Activated CD4-positive, alpha-beta T cell treated with anti-CD3 and anti-CD28 coated beads, Interleukin-2, amount 10 ng/mL, durations not matched to agents 7 days and 5 days (primary cell): ENCODE measurements around the gene STK32B. TPM values are rescaled to one million over a fixed set of nuclear protein-coding genes. Genes with fewer than 3 reads are reported as not detected.

Source experiments
- CTCF ChIA-PET: fragments of 350-600 bp; sonication (Branson Sonifier 250); formaldehyde crosslinking; loops from one replicate; lab custom pipeline; 2021; ENCODE audit warnings: antibody characterized with exemption; lab: Charles Lee
- POLR2A ChIA-PET: fragments of 350-600 bp; sonication (Branson Sonifier 250); formaldehyde crosslinking; loops from one replicate; lab custom pipeline; 2021; ENCODE audit warnings: antibody characterized with exemption; lab: Charles Lee
- DNase-seq: peaks from one replicate; pipeline ENCODE4 v3.0.0-alpha.2; 2020
- H3K27ac Mint-ChIP-seq: one replicate; pipeline ENCODE4 v1.8.0; 2021; ENCODE audit warnings: mild to moderate bottlenecking, moderate library complexity, mixed read lengths
- H3K27me3 Mint-ChIP-seq: one replicate; pipeline ENCODE4 v1.8.0; 2021; ENCODE audit warnings: mixed read lengths
- H3K36me3 Mint-ChIP-seq: one replicate; pipeline ENCODE4 v1.8.0; 2021; ENCODE audit warnings: low read depth, mixed read lengths
- H3K4me1 Mint-ChIP-seq: one replicate; pipeline ENCODE4 v1.8.0; 2021; ENCODE audit warnings: mixed read lengths
- H3K4me3 Mint-ChIP-seq: one replicate; pipeline ENCODE4 v1.8.0; 2021; ENCODE audit warnings: mild to moderate bottlenecking, moderate library complexity, mixed read lengths
- H3K9me3 Mint-ChIP-seq: one replicate; pipeline ENCODE4 v1.8.0; 2021; ENCODE audit warnings: mixed read lengths
- total RNA-seq, 2 experiments: library from RNA; stranded (reverse); gene quantifications; one replicate each; pipeline ENCODE4 v1.2.3, GENCODE V29; 2021

STK32B gene
- total RNA-seq, 2 experiments from 2014 or later = not detected

GRCh38 chr4:5473125-5473524 lies 421.8 kb downstream of the STK32B start:
- no peak overlapping the region for H3K4me3 Mint-ChIP-seq
- ChIA-PET POLR2A (no interaction called here), CTCF (no interaction called here)
- H3K27ac Mint-ChIP-seq = no peak overlapping the region
- no peak for DNase-seq
- no peaks in the 10 kb centered on the region for H3K27me3 Mint-ChIP-seq
- no peaks in the 10 kb centered on the region for H3K36me3 Mint-ChIP-seq
- H3K4me1 Mint-ChIP-seq = no peaks in the 10 kb centered on the region
- H3K9me3 Mint-ChIP-seq = no peaks in the 10 kb centered on the region

DNA sequence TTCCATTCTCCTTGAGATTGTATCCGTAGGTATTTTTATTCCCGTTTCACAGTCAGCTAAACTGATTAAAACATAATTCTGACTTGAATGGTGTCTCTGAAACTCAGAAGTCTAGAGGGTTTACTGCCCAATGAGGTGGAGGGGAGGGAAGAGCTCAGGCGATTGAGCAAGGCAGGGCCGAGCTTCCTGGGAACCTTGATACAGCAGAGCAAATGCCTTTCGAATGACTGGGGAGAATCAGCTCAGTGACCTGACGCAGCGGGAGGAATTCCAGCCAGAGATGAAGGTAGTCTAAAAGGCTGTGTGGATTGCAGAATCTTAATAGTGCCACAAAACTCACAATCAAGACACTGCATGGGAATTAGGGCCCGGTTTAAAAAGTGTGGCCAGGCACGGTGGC lies 423.5 kb downstream of the STK32B start:
- Mint-ChIP-seq H3K4me3 (no peak overlapping the region), H3K27me3 (no peaks in the 10 kb centered on the region), H3K36me3 (no peaks in the 10 kb centered on the region), H3K27ac (no peak overlapping the region), H3K4me1 (no peaks in the 10 kb centered on the region), H3K9me3 (no peaks in the 10 kb centered on the region)
- ChIA-PET CTCF (no interaction called here), POLR2A (no interaction called here)
- no peak for DNase-seq

- no peaks in the 10 kb centered on the region for H3K36me3 Mint-ChIP-seq
- H3K4me1 Mint-ChIP-seq = no peaks in the 10 kb centered on the region
- H3K27me3 Mint-ChIP-seq = no peaks in the 10 kb centered on the region
- no peak overlapping the region for H3K27ac Mint-ChIP-seq
- H3K4me3 Mint-ChIP-seq = no peak overlapping the region
- no peaks in the 10 kb centered on the region for H3K9me3 Mint-ChIP-seq
- ChIA-PET CTCF (no interaction called here), POLR2A (no interaction called here)
- DNase-seq = no peak
Measured at GRCh38 chr4:5477613-5478012, 426.3 kb downstream of the STK32B start.

DNA sequence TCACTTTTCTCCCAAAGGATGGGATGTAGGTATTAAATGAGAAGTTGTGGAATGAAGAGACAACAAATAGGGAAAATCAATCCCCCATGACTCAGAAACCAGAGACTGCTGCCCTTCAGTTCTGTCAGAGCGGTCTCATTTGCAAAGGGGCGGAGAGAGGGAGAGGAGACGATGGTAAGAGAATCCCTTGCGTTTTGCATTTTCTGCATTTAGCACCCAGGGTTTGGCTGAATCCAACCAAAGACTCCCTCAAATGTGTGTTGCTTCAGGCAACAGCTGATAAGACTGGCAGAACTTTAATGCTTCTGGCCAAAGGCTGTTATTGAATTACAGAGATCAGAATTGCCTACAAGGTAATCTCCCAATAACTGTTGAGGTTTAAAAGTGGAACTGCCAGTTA lies 426.9 kb downstream of the STK32B start:
- H3K36me3 Mint-ChIP-seq = no peaks in the 10 kb centered on the region
- no peak for DNase-seq
- no peaks in the 10 kb centered on the region for H3K9me3 Mint-ChIP-seq
- H3K27me3 Mint-ChIP-seq = no peaks in the 10 kb centered on the region
- H3K4me3 Mint-ChIP-seq = no peak overlapping the region
- ChIA-PET POLR2A (no interaction called here), CTCF (no interaction called here)
- no peaks in the 10 kb centered on the region for H3K4me1 Mint-ChIP-seq
- H3K27ac Mint-ChIP-seq = no peak overlapping the region

- POLR2A ChIA-PET = no interaction called here
Measured at GRCh38 chr4:5478697-5479096, 427.4 kb downstream of the STK32B start.

DNA sequence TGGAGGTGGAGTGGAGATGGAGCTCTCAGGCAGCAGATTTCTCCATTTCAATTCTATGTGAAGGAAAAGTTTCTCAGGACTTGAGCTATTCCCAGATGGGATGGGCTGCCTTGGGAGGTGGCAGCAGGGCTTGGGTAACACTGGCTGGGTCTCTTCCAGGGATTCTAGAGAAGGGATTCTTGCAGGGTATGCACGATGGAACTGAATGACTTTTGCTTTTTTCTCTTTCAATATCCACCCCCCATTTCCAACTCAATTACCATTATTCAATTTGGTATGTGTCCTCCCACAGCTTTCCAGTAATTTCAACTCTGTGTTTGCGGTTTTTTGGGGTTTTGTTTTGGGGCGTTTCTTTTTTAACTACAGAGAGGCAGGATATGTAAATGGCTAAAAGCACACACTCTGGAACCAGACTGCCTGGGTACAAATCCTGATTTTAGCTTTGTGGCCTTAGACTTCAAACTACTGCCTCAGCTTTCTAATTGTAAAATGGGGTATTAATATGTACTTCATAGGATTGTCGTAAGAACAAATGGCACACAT lies 428.3 kb downstream of the STK32B start:
- ChIA-PET CTCF (interaction anchor here (0.6 kb wide), 1 partner anchor 21 kb away, joined by 5 read pairs; no protein-coding TSS in a partner anchor), POLR2A (no interaction called here)
- Mint-ChIP-seq H3K4me1 (no peaks in the 10 kb centered on the region), H3K4me3 (no peak overlapping the region), H3K27ac (no peak overlapping the region), H3K27me3 (no peaks in the 10 kb centered on the region), H3K36me3 (no peaks in the 10 kb centered on the region), H3K9me3 (peaks cover 4% of the 10 kb centered on the region)
- DNase-seq = no peak

More at GRCh38 chr4:5478697-5479096, 427.4 kb downstream of the STK32B start:
- Mint-ChIP-seq H3K9me3 (peaks cover 2% of the 10 kb centered on the region), H3K4me1 (no peaks in the 10 kb centered on the region), H3K4me3 (no peak overlapping the region), H3K36me3 (no peaks in the 10 kb centered on the region), H3K27me3 (no peaks in the 10 kb centered on the region), H3K27ac (no peak overlapping the region)
- no peak for DNase-seq
- CTCF ChIA-PET = no interaction called here

GRCh38 chr4:5488413-5488812 lies 437.1 kb downstream of the STK32B start:
- H3K27ac Mint-ChIP-seq = no peak overlapping the region
- H3K27me3 Mint-ChIP-seq = no peaks in the 10 kb centered on the region
- H3K4me1 Mint-ChIP-seq = no peaks in the 10 kb centered on the region
- peaks cover 13% of the 10 kb centered on the region for H3K9me3 Mint-ChIP-seq
- H3K4me3 Mint-ChIP-seq = no peak overlapping the region
- no peaks in the 10 kb centered on the region for H3K36me3 Mint-ChIP-seq
- ChIA-PET POLR2A (no interaction called here), CTCF (no interaction called here)
- no peak for DNase-seq

GRCh38 chr4:5489260-5489659 lies 438.0 kb downstream of the STK32B start:
- Mint-ChIP-seq H3K27me3 (no peaks in the 10 kb centered on the region), H3K9me3 (peaks cover 9% of the 10 kb centered on the region), H3K36me3 (no peaks in the 10 kb centered on the region), H3K4me3 (no peak overlapping the region), H3K27ac (no peak overlapping the region), H3K4me1 (no peaks in the 10 kb centered on the region)
- no peak for DNase-seq
- CTCF ChIA-PET = no interaction called here
- POLR2A ChIA-PET = no interaction called here

- DNase-seq = no peak
- no peak overlapping the region for H3K4me3 Mint-ChIP-seq
- H3K4me1 Mint-ChIP-seq = no peaks in the 10 kb centered on the region
- H3K36me3 Mint-ChIP-seq = no peaks in the 10 kb centered on the region
- H3K27ac Mint-ChIP-seq = no peak overlapping the region
- no peaks in the 10 kb centered on the region for H3K27me3 Mint-ChIP-seq
- ChIA-PET POLR2A (no interaction called here), CTCF (no interaction called here)
- H3K9me3 Mint-ChIP-seq = no peaks in the 10 kb centered on the region
Measured at GRCh38 chr4:5497489-5497888, 446.2 kb downstream of the STK32B start.

DNA sequence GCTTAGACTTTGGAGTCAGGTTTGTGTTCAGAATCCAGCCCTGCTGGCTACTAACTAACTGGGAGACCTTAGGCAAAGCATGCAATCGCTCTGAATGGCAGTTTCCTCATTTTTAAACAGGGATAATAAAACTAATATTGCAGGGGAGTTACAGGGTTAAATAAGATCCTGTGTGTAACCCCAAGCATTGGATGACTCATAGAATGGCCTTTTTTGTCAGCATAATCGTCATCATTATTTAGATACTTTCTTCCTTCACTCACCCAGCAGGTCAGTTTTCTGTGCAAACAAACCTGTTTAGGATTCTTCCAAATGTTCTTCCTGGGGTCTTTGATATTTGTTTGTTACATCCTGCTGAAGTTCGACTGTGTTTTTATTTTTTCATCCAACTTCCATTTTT lies 448.9 kb downstream of the STK32B start:
- Mint-ChIP-seq H3K4me1 (no peaks in the 10 kb centered on the region), H3K27ac (no peak overlapping the region), H3K27me3 (no peaks in the 10 kb centered on the region), H3K4me3 (no peak overlapping the region), H3K9me3 (no peaks in the 10 kb centered on the region), H3K36me3 (no peaks in the 10 kb centered on the region)
- POLR2A ChIA-PET = no interaction called here
- no peak for DNase-seq
- CTCF ChIA-PET = no interaction called here

DNA sequence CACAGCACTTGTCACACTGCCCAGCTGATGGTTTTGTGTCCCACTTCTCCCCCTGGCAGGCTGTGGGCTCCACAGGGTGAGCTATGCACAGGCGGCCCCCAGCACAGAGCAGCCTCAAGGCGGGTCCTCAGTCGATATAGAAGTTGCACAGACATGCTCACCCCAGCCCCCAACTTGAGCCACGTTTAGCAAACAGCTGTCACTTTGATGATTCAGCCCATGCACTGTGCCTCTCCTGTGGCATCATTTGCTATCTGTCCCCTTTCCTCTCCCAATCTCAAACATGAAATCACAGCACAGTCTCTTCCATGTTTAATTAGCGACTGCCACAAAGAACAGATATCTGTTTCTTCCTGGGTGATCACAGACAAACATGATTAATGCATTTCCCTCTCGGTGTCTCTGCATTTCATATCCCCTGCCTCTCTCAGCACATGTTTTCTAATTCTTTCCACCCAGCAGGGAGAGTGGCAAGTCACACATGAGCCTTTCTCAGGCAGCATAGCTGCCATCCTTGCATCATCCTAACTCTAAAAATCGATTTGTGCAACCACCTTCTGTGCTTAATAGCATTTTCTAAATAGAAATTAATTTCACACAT lies 452.2 kb downstream of the STK32B start:
- Mint-ChIP-seq H3K4me3 (no peak overlapping the region), H3K27ac (no peak overlapping the region), H3K36me3 (no peaks in the 10 kb centered on the region), H3K4me1 (no peaks in the 10 kb centered on the region), H3K9me3 (no peaks in the 10 kb centered on the region), H3K27me3 (no peaks in the 10 kb centered on the region)
- no peak for DNase-seq
- POLR2A ChIA-PET = no interaction called here
- CTCF ChIA-PET = no interaction called here

DNA sequence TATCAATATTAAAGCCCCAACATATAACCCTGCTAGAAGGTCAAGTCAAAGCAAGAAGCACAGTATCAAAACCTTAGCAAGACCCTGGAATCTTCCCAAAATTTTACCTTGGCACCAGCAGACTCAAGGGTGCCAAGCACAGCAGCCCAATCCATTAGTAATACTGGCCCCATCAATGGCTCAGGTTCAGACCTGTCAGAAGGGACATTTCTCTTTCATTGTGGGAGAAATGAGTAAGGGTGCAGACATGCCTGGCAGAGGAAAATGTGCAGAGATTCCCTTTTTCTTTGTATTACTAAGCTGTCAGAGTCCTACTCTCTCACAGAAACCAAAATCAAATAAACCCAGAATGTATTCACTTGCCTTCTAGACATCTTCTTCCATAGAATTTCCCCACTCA lies 453.2 kb downstream of the STK32B start:
- CTCF ChIA-PET = no interaction called here
- H3K9me3 Mint-ChIP-seq = no peaks in the 10 kb centered on the region
- POLR2A ChIA-PET = no interaction called here
- no peaks in the 10 kb centered on the region for H3K27me3 Mint-ChIP-seq
- no peak overlapping the region for H3K27ac Mint-ChIP-seq
- DNase-seq = no peak
- H3K4me1 Mint-ChIP-seq = no peaks in the 10 kb centered on the region
- H3K4me3 Mint-ChIP-seq = no peak overlapping the region
- H3K36me3 Mint-ChIP-seq = no peaks in the 10 kb centered on the region

GRCh38 chr4:5510504-5510903 lies 459.2 kb downstream of the STK32B start:
- Mint-ChIP-seq H3K4me3 (no peak overlapping the region), H3K4me1 (no peaks in the 10 kb centered on the region), H3K27me3 (no peaks in the 10 kb centered on the region), H3K27ac (no peak overlapping the region), H3K36me3 (no peaks in the 10 kb centered on the region), H3K9me3 (no peaks in the 10 kb centered on the region)
- no peak for DNase-seq
- CTCF ChIA-PET = no interaction called here
- POLR2A ChIA-PET = no interaction called here

GRCh38 chr4:5511791-5512190 lies 460.5 kb downstream of the STK32B start:
- Mint-ChIP-seq H3K27me3 (no peaks in the 10 kb centered on the region), H3K9me3 (no peaks in the 10 kb centered on the region), H3K4me1 (no peaks in the 10 kb centered on the region), H3K36me3 (no peaks in the 10 kb centered on the region), H3K27ac (no peak overlapping the region), H3K4me3 (no peak overlapping the region)
- DNase-seq = no peak
- ChIA-PET CTCF (no interaction called here), POLR2A (no interaction called here)
